Left forelimb (tissue), 1 donor: Measurements from ENCODE around the gene ELF1.
"Not testable (repeated sequence)": the region's sequence is repeated elsewhere in the genome, so short reads cannot be mapped to it uniquely, and the experiment has no call there.

Experiments used
- DNase-seq: peaks from one replicate; pipeline ENCODE4 v3.0.0-alpha.2; 2018; ENCODE audit warnings: low spot score

Gene ELF1

GRCh38 chr13:41042419-41042818 lies 23.3 kb upstream of the ELF1 start:
- DNase-seq = not testable (repeated sequence)

GRCh38 chr13:41040584-41041334 lies 21.6 kb upstream of the ELF1 start:
- DNase-seq = no peak

- DNase-seq = no peak
Observed at GRCh38 chr13:41039746-41040145, 20.6 kb upstream of the ELF1 start.

GRCh38 chr13:41036557-41036956 lies 17.4 kb upstream of the ELF1 start:
- DNase-seq = not testable (repeated sequence)

GRCh38 chr13:41034881-41035280 lies 15.8 kb upstream of the ELF1 start:
- DNase-seq = no peak

- no peak for DNase-seq
Observed at GRCh38 chr13:41034382-41034781, 15.3 kb upstream of the ELF1 start.

- DNase-seq = no peak
Observed at GRCh38 chr13:41032691-41033376, 13.7 kb upstream of the ELF1 start.

GRCh38 chr13:41029629-41030028 lies 10.5 kb upstream of the ELF1 start:
- DNase-seq = no peak

GRCh38 chr13:41028051-41028450 lies 8.9 kb upstream of the ELF1 start:
- no peak for DNase-seq

GRCh38 chr13:41026788-41027187 lies 7.7 kb upstream of the ELF1 start:
- DNase-seq = no peak

- no peak for DNase-seq
Observed at GRCh38 chr13:41025518-41025917, 6.4 kb upstream of the ELF1 start.

GRCh38 chr13:41019578-41020347 lies 647 bp upstream of the ELF1 start:
- no peak for DNase-seq

GRCh38 chr13:41018602-41018948 lies 541 bp downstream of the ELF1 start:
- DNase-seq = no peak

GRCh38 chr13:41017817-41018601 lies 1.1 kb downstream of the ELF1 start:
- no peak for DNase-seq

- no peak for DNase-seq
Observed at GRCh38 chr13:41017159-41017558, 2.0 kb downstream of the ELF1 start.

GRCh38 chr13:41015920-41016319 lies 3.2 kb downstream of the ELF1 start:
- DNase-seq = no peak

- DNase-seq = no peak
Observed at GRCh38 chr13:41013835-41014234, 5.3 kb downstream of the ELF1 start.

GRCh38 chr13:41012536-41012935 lies 6.6 kb downstream of the ELF1 start:
- no peak for DNase-seq

GRCh38 chr13:41011382-41011956 lies 7.6 kb downstream of the ELF1 start:
- no peak for DNase-seq

GRCh38 chr13:41008349-41008980 lies 10.7 kb downstream of the ELF1 start:
- DNase-seq = no peak

GRCh38 chr13:41007744-41008128 lies 11.4 kb downstream of the ELF1 start:
- no peak for DNase-seq
